Fibroblast of lung (primary cell): ENCODE measurements around the gene BMERB1.

Experiments used
- EZH2 ChIP-seq: IDR thresholded peaks from 2 replicates; pipeline ENCODE4 v1.5.1; 2012; ENCODE audit warnings: low read length, control low read depth, mild to moderate bottlenecking; ENCODE audit errors: missing control alignments
- TF ChIP-seq, protein P1 (sequence below), 2 donors: IDR thresholded peaks in 1 of 2; conservative IDR thresholded peaks in 1 of 2; 1 replicate in 1 of 2; 2 replicates in 1 of 2; pipeline ENCODE4 v1.5.1; 2011 to 2012; ENCODE audit warnings: low read length in 2 of 2, control low read depth in 1 of 2, inconsistent platforms in 1 of 2, low read depth in 1 of 2, mild to moderate bottlenecking in 1 of 2

DNA sequence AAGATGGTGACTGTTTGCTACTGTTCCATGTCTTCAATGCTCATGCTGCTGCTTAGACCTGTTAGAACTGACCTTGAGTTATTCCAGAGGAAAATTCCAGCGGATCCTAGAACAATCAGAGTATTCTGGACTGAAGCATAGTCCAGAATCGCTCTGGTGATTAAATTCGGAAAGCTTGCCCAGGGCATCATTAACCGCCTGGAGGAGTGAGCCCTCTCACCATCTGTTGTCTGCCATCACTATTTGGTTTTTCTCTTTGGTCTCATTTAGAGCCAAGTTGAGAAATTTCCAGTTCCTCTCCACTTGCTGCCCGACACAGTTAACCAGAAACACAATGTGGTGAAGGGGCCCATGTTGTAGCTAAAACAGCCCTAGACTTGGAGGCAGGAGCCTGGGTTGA, 104.1 kb downstream of the BMERB1 start:
- TF ChIP-seq, protein P1, sequence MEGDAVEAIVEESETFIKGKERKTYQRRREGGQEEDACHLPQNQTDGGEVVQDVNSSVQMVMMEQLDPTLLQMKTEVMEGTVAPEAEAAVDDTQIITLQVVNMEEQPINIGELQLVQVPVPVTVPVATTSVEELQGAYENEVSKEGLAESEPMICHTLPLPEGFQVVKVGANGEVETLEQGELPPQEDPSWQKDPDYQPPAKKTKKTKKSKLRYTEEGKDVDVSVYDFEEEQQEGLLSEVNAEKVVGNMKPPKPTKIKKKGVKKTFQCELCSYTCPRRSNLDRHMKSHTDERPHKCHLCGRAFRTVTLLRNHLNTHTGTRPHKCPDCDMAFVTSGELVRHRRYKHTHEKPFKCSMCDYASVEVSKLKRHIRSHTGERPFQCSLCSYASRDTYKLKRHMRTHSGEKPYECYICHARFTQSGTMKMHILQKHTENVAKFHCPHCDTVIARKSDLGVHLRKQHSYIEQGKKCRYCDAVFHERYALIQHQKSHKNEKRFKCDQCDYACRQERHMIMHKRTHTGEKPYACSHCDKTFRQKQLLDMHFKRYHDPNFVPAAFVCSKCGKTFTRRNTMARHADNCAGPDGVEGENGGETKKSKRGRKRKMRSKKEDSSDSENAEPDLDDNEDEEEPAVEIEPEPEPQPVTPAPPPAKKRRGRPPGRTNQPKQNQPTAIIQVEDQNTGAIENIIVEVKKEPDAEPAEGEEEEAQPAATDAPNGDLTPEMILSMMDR (conservative IDR thresholded peaks at IDR 0.05 in 1 of 2, IDR thresholded peaks at IDR 0.05 in 1 of 2; ENCODE audit: low read depth in 1 of 2, low read length in 2 of 2): no peak
- no peak for TF ChIP-seq EZH2
